ENCODE measurements around the gene UBR4.

UBR4 gene

GRCh38 chr1:19055001-19055400, 155.1 kb downstream of the UBR4 start:
- Histone ChIP-seq H3K9me3 (ENCODE audit: control insufficient read depth in 5 of 5, low read length in 5 of 5) (no peaks in the 10 kb centered on the region), H3K36me3 (ENCODE audit: control insufficient read depth in 5 of 5, insufficient read depth in 5 of 5, low read length in 5 of 5) (no peaks in the 10 kb centered on the region), H3K4me1 (ENCODE audit: control insufficient read depth in 5 of 5, insufficient read depth in 5 of 5, low read length in 5 of 5) (peaks cover 0 to 21% (median 5%) of the 10 kb centered on the region in 5 donors), H3K27ac (ENCODE audit: low read depth, low read length) (no peak overlapping the region), H3K27me3 (ENCODE audit: control insufficient read depth in 5 of 5, insufficient read depth in 4 of 5, low read length in 5 of 5) (peaks cover 22 to 54% (median 42%) of the 10 kb centered on the region in 5 donors), H3K9ac (ENCODE audit: low read length in 5 of 5) (no peak overlapping the region), H3K4me3 (ENCODE audit: low read depth in 1 of 5, low read length in 5 of 5) (no peak overlapping the region)

- H3K36me3 ChIP-seq (ENCODE audit: control insufficient read depth in 5 of 5, insufficient read depth in 5 of 5, low read length in 5 of 5): no peaks in the 10 kb centered on the region
- H3K4me1 ChIP-seq (ENCODE audit: control insufficient read depth in 5 of 5, insufficient read depth in 5 of 5, low read length in 5 of 5): peaks cover 0 to 21% (median 5%) of the 10 kb centered on the region in 5 donors
- no peak overlapping the region for H3K9ac ChIP-seq (ENCODE audit: low read length in 5 of 5)
- no peak overlapping the region for H3K4me3 ChIP-seq (ENCODE audit: low read depth in 1 of 5, low read length in 5 of 5)
- peaks cover 22 to 52% (median 39%) of the 10 kb centered on the region in 5 donors for H3K27me3 ChIP-seq (ENCODE audit: control insufficient read depth in 5 of 5, insufficient read depth in 4 of 5, low read length in 5 of 5)
- H3K9me3 ChIP-seq (ENCODE audit: control insufficient read depth in 5 of 5, low read length in 5 of 5): no peaks in the 10 kb centered on the region
- H3K27ac ChIP-seq (ENCODE audit: low read depth, low read length): no peak overlapping the region
These were observed 155.8 kb downstream of the UBR4 start for GRCh38 chr1:19054216-19054615.

DNA sequence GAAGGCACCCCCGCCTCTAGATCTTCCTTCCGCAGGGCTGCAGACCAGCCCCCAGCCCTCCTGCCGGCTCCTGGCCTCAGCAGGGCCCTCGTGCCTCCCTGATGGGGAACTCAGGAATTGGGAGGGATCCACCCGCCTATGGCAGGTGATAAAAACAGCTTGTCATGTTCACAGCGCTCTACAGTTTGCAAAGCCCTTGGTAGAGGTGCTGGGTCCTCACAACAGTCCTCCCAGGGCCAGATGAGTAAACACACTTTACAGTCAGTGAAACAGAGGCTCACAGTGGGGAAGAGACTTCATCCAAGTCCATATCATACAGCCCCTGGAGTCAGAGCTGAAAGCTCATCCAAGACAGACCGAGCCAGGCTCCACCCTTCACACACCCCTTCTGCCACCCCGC, 156.6 kb downstream of the UBR4 start:
- Histone ChIP-seq H3K4me1 (ENCODE audit: control insufficient read depth in 5 of 5, insufficient read depth in 5 of 5, low read length in 5 of 5) (peaks cover 0 to 21% (median 5%) of the 10 kb centered on the region in 5 donors), H3K36me3 (ENCODE audit: control insufficient read depth in 5 of 5, insufficient read depth in 5 of 5, low read length in 5 of 5) (no peaks in the 10 kb centered on the region), H3K9me3 (ENCODE audit: control insufficient read depth in 5 of 5, low read length in 5 of 5) (no peaks in the 10 kb centered on the region), H3K27ac (ENCODE audit: low read depth, low read length) (no peak overlapping the region), H3K4me3 (ENCODE audit: low read depth in 1 of 5, low read length in 5 of 5) (no peak overlapping the region), H3K9ac (ENCODE audit: low read length in 5 of 5) (no peak overlapping the region), H3K27me3 (ENCODE audit: control insufficient read depth in 5 of 5, insufficient read depth in 4 of 5, low read length in 5 of 5) (peaks cover 23 to 46% (median 33%) of the 10 kb centered on the region in 5 donors)

DNA sequence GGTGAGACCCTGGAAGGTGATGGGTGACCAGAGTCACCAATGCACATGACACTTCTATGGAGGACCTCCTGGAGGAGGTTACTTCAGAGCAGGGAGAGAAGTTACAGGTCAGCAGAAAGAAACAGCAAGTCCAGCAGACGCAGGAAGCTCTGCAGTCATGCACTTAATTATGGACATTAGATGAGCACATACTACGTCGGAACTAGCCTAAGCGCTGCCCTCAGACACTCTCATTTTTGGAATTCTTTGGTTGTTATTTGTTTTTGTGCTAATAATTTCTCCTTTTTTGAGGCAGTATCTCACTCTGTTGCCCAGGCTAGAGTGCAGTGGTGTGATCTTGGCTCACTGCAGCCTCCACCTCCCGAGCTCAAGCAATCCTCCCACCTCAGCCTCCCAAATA, 160.3 kb downstream of the UBR4 start:
- Histone ChIP-seq H3K4me1 (ENCODE audit: control insufficient read depth in 5 of 5, insufficient read depth in 5 of 5, low read length in 5 of 5) (peaks cover 0 to 14% (median 8%) of the 10 kb centered on the region in 5 donors), H3K27me3 (ENCODE audit: control insufficient read depth in 5 of 5, insufficient read depth in 4 of 5, low read length in 5 of 5) (peaks cover 9 to 44% (median 23%) of the 10 kb centered on the region in 5 donors)

DNA sequence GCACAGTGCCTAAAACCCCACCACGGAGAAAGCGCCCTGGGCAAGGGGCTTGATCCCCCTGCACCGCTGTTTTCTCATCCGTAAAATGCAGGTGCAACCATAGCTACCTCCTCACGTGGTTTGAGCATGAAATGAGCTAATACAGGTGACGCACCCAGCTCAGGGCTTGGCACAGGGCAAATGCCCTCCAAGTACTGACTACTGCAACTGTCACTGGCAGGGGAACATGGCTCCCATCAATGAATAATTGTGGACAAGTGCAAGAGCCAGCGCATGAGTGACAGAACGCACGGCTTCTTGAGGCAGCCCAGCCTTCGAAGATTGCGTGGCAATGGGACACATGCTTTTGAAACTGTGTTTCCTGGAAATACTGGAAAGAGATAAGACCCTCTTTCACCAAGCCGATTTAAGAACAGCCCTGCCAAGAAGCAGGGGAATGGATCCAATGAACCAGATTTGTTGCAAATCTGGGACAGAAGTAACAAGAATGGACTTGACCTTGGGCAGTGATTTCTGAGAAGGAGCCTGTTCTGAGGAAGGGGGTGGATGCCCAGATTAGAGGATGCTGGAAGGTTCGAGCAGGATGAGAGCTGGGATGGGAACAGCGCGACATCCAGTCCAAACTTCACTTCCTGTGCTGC, 160.8 kb downstream of the UBR4 start:
- H3K4me1 ChIP-seq (ENCODE audit: control insufficient read depth in 5 of 5, insufficient read depth in 5 of 5, low read length in 5 of 5): peaks cover 0 to 12% (median 7%) of the 10 kb centered on the region in 5 donors
- H3K36me3 ChIP-seq (ENCODE audit: control insufficient read depth in 5 of 5, insufficient read depth in 5 of 5, low read length in 5 of 5): no peaks in the 10 kb centered on the region
- H3K9me3 ChIP-seq (ENCODE audit: control insufficient read depth in 5 of 5, low read length in 5 of 5): no peaks in the 10 kb centered on the region
- no peak overlapping the region for H3K9ac ChIP-seq (ENCODE audit: low read length in 5 of 5)
- H3K4me3 ChIP-seq (ENCODE audit: low read depth in 1 of 5, low read length in 5 of 5): no peak overlapping the region
- H3K27me3 ChIP-seq (ENCODE audit: control insufficient read depth in 5 of 5, insufficient read depth in 4 of 5, low read length in 5 of 5): peaks cover 7 to 39% (median 18%) of the 10 kb centered on the region in 5 donors
- no peak overlapping the region for H3K27ac ChIP-seq (ENCODE audit: low read depth, low read length)

More for the DNA sequence above, 160.3 kb downstream of the UBR4 start:
- H3K9me3 ChIP-seq (ENCODE audit: control insufficient read depth in 5 of 5, low read length in 5 of 5): no peaks in the 10 kb centered on the region
- H3K4me3 ChIP-seq (ENCODE audit: low read depth in 1 of 5, low read length in 5 of 5): no peak overlapping the region
- no peak overlapping the region for H3K27ac ChIP-seq (ENCODE audit: low read depth, low read length)
- H3K36me3 ChIP-seq (ENCODE audit: control insufficient read depth in 5 of 5, insufficient read depth in 5 of 5, low read length in 5 of 5): no peaks in the 10 kb centered on the region
- H3K9ac ChIP-seq (ENCODE audit: low read length in 5 of 5): no peak overlapping the region

GRCh38 chr1:19046972-19047731, 162.9 kb downstream of the UBR4 start:
- no peaks in the 10 kb centered on the region for H3K9me3 ChIP-seq (ENCODE audit: control insufficient read depth in 5 of 5, low read length in 5 of 5)
- no peak overlapping the region for H3K27ac ChIP-seq (ENCODE audit: low read depth, low read length)
- H3K36me3 ChIP-seq (ENCODE audit: control insufficient read depth in 5 of 5, insufficient read depth in 5 of 5, low read length in 5 of 5): no peaks in the 10 kb centered on the region
- H3K4me3 ChIP-seq (ENCODE audit: low read depth in 1 of 5, low read length in 5 of 5): no peak overlapping the region
- H3K27me3 ChIP-seq (ENCODE audit: control insufficient read depth in 5 of 5, insufficient read depth in 4 of 5, low read length in 5 of 5): peaks cover 3 to 35% (median 21%) of the 10 kb centered on the region in 5 donors
- H3K4me1 ChIP-seq (ENCODE audit: control insufficient read depth in 5 of 5, insufficient read depth in 5 of 5, low read length in 5 of 5): peaks cover 0 to 12% (median 6%) of the 10 kb centered on the region in 5 donors
- no peak overlapping the region for H3K9ac ChIP-seq (ENCODE audit: low read length in 5 of 5)

GRCh38 chr1:19045898-19046880, 163.9 kb downstream of the UBR4 start:
- Histone ChIP-seq H3K27me3 (ENCODE audit: control insufficient read depth in 5 of 5, insufficient read depth in 4 of 5, low read length in 5 of 5) (peaks cover 3 to 38% (median 18%) of the 10 kb centered on the region in 5 donors), H3K9me3 (ENCODE audit: control insufficient read depth in 5 of 5, low read length in 5 of 5) (no peaks in the 10 kb centered on the region), H3K27ac (ENCODE audit: low read depth, low read length) (no peak overlapping the region), H3K4me3 (ENCODE audit: low read depth in 1 of 5, low read length in 5 of 5) (no peak overlapping the region), H3K9ac (ENCODE audit: low read length in 5 of 5) (no peak overlapping the region), H3K4me1 (ENCODE audit: control insufficient read depth in 5 of 5, insufficient read depth in 5 of 5, low read length in 5 of 5) (peaks cover 0 to 12% (median 6%) of the 10 kb centered on the region in 5 donors), H3K36me3 (ENCODE audit: control insufficient read depth in 5 of 5, insufficient read depth in 5 of 5, low read length in 5 of 5) (no peaks in the 10 kb centered on the region)

DNA sequence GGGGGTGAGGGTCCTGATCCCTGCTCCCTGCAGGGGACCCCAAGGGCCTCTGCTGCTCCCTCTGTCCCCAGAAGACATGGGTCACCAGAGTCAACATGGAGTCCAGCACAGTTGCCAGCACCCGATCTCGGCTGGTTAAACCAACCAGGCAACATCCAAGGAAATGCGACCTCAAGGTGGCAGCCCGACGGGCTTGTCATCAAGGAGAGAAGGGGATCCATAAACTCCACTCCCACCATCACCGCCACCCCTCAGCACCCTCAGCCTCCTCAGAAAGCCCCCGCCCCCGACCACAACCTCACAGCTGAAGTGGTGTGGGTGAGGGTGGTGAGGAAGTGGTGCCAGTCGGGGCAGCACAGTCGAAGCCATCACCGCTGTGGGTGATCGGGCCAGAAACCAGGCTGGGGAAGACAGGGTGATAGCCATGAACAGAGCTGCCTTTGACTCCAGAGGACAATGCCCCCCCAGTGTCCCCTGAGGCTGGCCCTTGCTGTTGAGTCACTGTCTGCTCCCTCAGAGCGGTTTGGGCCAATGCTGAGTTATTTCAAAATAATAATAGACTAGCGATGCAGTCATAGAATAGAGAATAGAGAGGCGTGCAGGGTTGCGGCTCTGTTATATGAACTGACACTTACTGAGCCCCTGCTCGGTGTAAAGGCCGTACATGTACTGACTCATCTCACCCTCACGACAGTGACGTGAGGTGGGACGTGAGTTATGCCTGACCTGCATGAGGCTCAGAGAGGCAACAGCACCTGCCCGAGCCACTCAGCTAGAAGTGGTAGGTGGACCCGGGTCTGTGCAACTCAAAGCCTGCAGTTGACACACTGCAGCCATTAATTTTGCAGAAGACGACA, 164.9 kb downstream of the UBR4 start:
- peaks cover 3 to 39% (median 27%) of the 10 kb centered on the region in 5 donors for H3K27me3 ChIP-seq (ENCODE audit: control insufficient read depth in 5 of 5, insufficient read depth in 4 of 5, low read length in 5 of 5)
- no peak overlapping the region for H3K4me3 ChIP-seq (ENCODE audit: low read depth in 1 of 5, low read length in 5 of 5)
- no peaks in the 10 kb centered on the region for H3K36me3 ChIP-seq (ENCODE audit: control insufficient read depth in 5 of 5, insufficient read depth in 5 of 5, low read length in 5 of 5)
- no peak overlapping the region for H3K27ac ChIP-seq (ENCODE audit: low read depth, low read length)
- no peaks in the 10 kb centered on the region for H3K9me3 ChIP-seq (ENCODE audit: control insufficient read depth in 5 of 5, low read length in 5 of 5)
- H3K9ac ChIP-seq (ENCODE audit: low read length in 5 of 5): no peak overlapping the region
- H3K4me1 ChIP-seq (ENCODE audit: control insufficient read depth in 5 of 5, insufficient read depth in 5 of 5, low read length in 5 of 5): peaks cover 0 to 12% (median 6%) of the 10 kb centered on the region in 5 donors

- no peak overlapping the region for H3K27ac ChIP-seq (ENCODE audit: low read depth, low read length)
- no peak overlapping the region for H3K4me3 ChIP-seq (ENCODE audit: low read depth in 1 of 5, low read length in 5 of 5)
- H3K27me3 ChIP-seq (ENCODE audit: control insufficient read depth in 5 of 5, insufficient read depth in 4 of 5, low read length in 5 of 5): peaks cover 3 to 38% (median 27%) of the 10 kb centered on the region in 5 donors
- peaks cover 0 to 12% (median 6%) of the 10 kb centered on the region in 5 donors for H3K4me1 ChIP-seq (ENCODE audit: control insufficient read depth in 5 of 5, insufficient read depth in 5 of 5, low read length in 5 of 5)
- no peak overlapping the region for H3K9ac ChIP-seq (ENCODE audit: low read length in 5 of 5)
- no peaks in the 10 kb centered on the region for H3K36me3 ChIP-seq (ENCODE audit: control insufficient read depth in 5 of 5, insufficient read depth in 5 of 5, low read length in 5 of 5)
- H3K9me3 ChIP-seq (ENCODE audit: control insufficient read depth in 5 of 5, low read length in 5 of 5): no peaks in the 10 kb centered on the region
These were observed 165.6 kb downstream of the UBR4 start for GRCh38 chr1:19044471-19044870.

All from subcutaneous abdominal adipose tissue (tissue), 5 donors.